GM18505 (cell line): ENCODE measurements around the gene COPS7B.

Experiments
- ATAC-seq: cut with Tn5 transposase; IDR thresholded peaks from one replicate; pipeline ENCODE4 v1.9.1; 2021; ENCODE audit not compliant: unreplicated experiment
- POLR2A ChIP-seq: IDR thresholded peaks from 4 replicates; pipeline ENCODE4 v1.6.1; 2011; ENCODE audit warnings: borderline replicate concordance; ENCODE audit not compliant: insufficient read depth, insufficient read length; ENCODE audit errors: extremely low read depth

COPS7B gene

DNA sequence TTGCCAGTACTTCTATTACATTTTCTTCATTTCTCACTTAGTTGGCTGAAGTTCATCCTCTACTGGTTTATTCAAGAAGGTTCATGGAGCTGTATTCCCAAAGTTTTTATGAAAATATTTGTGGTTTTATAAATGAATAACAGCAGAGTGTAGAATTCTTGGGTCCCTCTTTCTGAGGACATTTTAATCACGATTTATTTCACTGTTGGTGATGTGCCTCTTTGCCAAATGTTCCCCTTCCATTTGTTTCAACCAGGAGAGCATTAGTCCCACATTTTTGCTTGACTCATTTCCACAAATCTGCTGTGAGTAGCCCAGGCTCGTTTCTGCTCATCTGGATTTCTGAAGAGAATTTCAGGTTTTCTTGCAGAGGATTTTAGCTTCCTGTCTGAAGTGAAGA, 20.8 kb downstream of the COPS7B start:
- ATAC-seq = no peak
- no peak for TF ChIP-seq POLR2A

DNA sequence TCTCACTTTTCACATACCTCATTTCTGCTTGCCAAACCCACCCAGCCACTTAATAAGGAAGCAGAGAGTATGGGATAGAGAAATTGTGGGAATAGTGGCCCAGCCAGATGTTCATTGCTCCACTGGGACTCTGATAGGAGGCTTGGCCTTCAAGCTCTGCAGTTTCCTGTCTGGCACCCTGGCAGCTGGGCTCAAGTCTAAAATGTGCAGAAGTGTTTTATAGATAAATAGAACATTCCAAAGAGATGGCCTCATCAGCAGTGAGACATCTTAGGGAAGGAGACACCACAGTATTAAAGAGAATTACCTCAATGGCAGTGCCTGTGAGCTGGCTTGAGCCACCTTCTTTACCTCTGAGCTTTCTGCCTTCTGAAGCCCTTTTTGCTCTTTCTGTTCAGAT, 24.7 kb downstream of the COPS7B start:
- no peak for ATAC-seq
- TF ChIP-seq POLR2A = no peak

- no peak for TF ChIP-seq POLR2A
- ATAC-seq = no peak
Observed at GRCh38 chr2:231816327-231817026, 30.2 kb downstream of the COPS7B start.

DNA sequence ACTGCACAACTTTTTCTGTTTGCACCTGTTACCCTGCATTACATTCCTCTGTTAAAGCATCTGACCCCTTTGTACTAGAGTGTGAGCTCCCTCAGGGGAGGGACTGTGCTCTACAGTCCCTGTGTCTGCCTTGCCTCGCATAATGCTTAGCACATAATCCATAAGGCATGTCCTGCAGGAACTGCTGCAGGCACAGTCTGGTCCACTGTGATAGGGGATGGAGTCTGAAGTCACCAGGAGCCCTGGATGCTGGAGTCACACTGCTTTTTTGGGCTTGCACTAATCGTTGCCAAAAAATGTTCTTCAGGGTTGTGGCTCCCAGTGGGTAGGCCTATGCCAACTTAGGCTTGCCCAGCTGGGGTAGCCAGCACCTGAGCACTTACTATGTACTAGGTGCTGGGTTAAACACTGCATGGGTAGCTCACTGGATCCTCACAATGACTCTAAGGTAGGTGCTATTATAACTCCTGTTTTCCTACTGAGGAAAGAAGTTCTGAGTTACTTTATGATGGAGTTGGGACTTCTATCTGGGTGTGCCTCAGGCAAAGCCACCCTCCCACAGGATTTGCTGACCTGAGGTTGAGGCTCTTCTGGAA, 33.3 kb downstream of the COPS7B start:
- no peak for ATAC-seq
- TF ChIP-seq POLR2A = no peak

DNA sequence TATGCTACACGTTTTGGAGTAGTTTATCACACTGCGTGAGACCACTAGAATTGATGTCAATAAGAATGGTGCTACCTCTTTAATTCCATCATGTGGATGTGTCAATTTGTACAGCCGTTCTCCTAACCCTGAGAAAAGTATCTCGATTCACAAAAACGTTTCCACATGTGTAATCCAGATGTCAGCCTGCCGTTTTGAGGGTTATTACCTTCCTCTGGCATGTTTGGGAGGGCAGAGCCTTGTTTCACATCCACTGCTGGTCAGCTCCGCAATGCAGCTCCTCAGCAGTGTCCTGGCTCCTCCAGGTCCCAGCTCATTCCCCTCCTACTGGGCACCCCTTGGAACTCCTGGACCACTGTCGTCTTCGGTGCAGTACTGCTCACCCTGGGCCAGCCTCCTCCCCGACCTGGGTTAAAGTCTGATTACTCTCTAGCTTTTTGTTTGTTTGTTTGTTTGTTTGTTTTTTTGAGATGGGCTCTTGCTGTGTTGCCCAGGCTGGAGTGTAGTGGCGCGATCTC, 34.6 kb downstream of the COPS7B start:
- ATAC-seq = no peak

DNA sequence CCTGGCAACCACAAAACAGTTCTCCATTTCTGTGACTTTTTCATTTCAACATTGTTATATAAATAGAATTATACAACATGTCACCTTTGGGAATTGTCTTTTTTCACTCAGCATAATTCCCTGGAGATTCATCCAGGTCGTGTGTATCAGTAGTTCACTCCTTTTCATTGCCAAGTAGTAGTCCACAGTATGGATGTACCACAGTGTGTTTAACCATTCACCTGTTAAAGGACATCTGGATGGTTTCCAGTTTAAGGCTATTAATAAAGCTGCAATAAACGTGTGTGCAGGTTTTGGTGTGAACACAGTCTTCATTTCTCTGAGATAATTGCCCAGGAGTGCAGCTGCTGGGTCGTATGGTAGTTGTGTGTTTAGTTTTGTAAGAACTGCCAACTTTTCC, 35.7 kb downstream of the COPS7B start:
- ATAC-seq = no peak
- TF ChIP-seq POLR2A = no peak

More for the DNA sequence above, 34.6 kb downstream of the COPS7B start:
- no peak for TF ChIP-seq POLR2A

- ATAC-seq = no peak
- TF ChIP-seq POLR2A = no peak
Observed at GRCh38 chr2:231853105-231853504, 66.9 kb downstream of the COPS7B start.

DNA sequence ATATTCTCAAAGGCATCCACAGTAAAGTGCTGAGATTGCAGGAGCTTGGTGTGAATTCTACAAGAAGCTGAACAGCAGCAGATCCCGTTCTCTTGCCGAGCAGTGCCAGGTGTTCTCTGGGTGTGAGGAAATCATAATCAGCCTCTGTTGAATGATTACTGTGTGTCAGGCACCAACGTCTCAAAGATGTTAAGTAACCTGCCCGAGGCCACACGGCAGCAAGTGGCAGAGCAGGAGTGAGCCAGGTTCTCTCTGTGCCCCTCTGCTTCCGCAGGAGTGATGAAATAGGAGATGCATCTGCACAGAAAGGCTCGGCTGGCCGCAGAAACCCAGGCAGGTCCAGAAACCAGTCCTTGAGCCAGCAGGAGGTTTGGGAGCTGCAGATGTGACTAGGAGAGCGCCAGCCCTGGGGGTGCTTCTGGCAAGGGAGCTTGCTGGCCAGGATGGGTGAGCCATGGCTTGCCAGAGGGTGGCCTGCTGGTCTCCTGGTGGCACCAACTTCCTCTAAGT, 68.4 kb downstream of the COPS7B start:
- no peak for ATAC-seq

GRCh38 chr2:231856959-231857358, 70.7 kb downstream of the COPS7B start:
- no peak for ATAC-seq
- no peak for TF ChIP-seq POLR2A

More for the DNA sequence above, 68.4 kb downstream of the COPS7B start:
- TF ChIP-seq POLR2A = no peak
